Posterior vena cava (tissue), 2 donors: ENCODE results near the gene GALNT17. TPM values are rescaled to one million over a fixed set of nuclear protein-coding genes. Genes with fewer than 3 reads are reported as not detected.

Experiments used
- DNase-seq: peaks from one replicate; pipeline ENCODE4 v3.0.0-alpha.2; 2020; ENCODE audit warnings: low spot score
- intact Hi-C, 2 donors: fragments of 100-400 bp; cut with DNase I; formaldehyde crosslinking; loops; one replicate each; pipeline versions ENCODE4 v1.14.1 to v1.14.2; 2022 to 2023
- microRNA-seq, 2 donors: library from miRNA; unstranded; fragments of <30 nt; microRNA quantifications; one replicate each; pipeline ENCODE4 v1.2.0, GENCODE V29; 2020 to 2021; ENCODE audit warnings: borderline microRNAs expressed in 2 of 2
- total RNA-seq, 2 donors: library from RNA; stranded (reverse); fragmentation: NEBNext Ultra II Directional; extraction: Animal tissue kit (Norgen Biotek cat#: 25700); gene quantifications; one replicate each; pipeline ENCODE4 v1.2.1, GENCODE V29; 2021
- donor health status: DM: yes; HTN: yes; CAD: no.
- donor health status: DM: yes; HTN: yes; CAD: no.

Gene GALNT17
- total RNA-seq, 2 donors from 2014 or later: 22.0 to 24.7 TPM

- DNase-seq: no peak
- intact Hi-C loops: loop anchor here in 1 of 2 donors (10.0 kb wide), 1 partner anchor 1030 kb away; no protein-coding TSS in a partner anchor
Measured at GRCh38 chr7:71754828-71755227, 622.9 kb downstream of the GALNT17 start.

DNA sequence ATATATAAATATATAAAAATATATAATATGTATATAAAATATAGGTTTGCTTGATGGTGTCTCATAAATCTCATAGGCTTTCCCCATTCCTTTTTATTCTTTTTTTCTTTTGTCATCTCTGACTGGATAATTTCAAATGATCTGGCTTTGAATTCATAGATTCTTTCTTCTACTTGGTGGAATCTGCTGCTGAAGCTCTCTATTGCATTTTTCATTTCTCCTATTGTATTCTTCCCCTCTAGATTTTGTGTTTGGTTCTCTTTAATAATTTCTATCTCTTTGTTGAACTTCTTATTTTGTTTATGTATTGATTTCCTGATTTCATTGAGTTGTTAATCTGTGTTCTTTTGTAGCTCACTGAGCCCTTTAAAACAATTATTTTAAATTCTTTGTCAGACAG is 629.4 kb downstream of the GALNT17 start:
- intact Hi-C loops: loop anchor here in 1 of 2 donors (10.0 kb wide), 1 partner anchor 63 kb away; no protein-coding TSS in a partner anchor

More for the DNA sequence above, 629.4 kb downstream of the GALNT17 start:
- no peak for DNase-seq

Small RNA genes lying within 50 kb of the gene (microRNA-seq; reads per million reads assigned to microRNA genes)
- gene MIR3914-1: 0 reads per million in 2 donors
- 0 reads per million in 2 donors for gene MIR3914-2
